Ishikawa (cell line): Measurements from ENCODE around the gene CATSPER1.
A peak's percentile ranks its signal among the peaks of the same experiment; 100 is the strongest.

Experiments used
- CEBPB ChIP-seq: IDR thresholded peaks from 2 replicates; pipeline ENCODE4 v1.6.1; 2012
- CREB1 ChIP-seq: IDR thresholded peaks from 2 replicates; pipeline ENCODE4 v1.6.1; 2012; ENCODE audit warnings: low read depth
- EGR1 ChIP-seq: IDR thresholded peaks from 2 replicates; pipeline ENCODE4 v1.6.1; 2012
- EP300 ChIP-seq: IDR thresholded peaks from 2 replicates; pipeline ENCODE4 v1.6.1; 2012; ENCODE audit warnings: borderline replicate concordance
- FOXM1 ChIP-seq: IDR thresholded peaks from 2 replicates; pipeline ENCODE4 v1.6.1; 2012; ENCODE audit warnings: low read depth, borderline replicate concordance
- MAX ChIP-seq: IDR thresholded peaks from 2 replicates; pipeline ENCODE4 v1.6.1; 2012
- NFIC ChIP-seq: IDR thresholded peaks from 2 replicates; pipeline ENCODE4 v1.6.1; 2012
- RAD21 ChIP-seq: IDR thresholded peaks from 2 replicates; pipeline ENCODE4 v1.6.1; 2012; ENCODE audit warnings: low read depth
- REST ChIP-seq: IDR thresholded peaks from 2 replicates; pipeline ENCODE4 v1.6.1; 2012; ENCODE audit warnings: low read depth, mild to moderate bottlenecking
- TAF1 ChIP-seq: IDR thresholded peaks from 2 replicates; pipeline ENCODE4 v1.6.1; 2012; ENCODE audit warnings: low read depth, mild to moderate bottlenecking
- TCF12 ChIP-seq: IDR thresholded peaks from 2 replicates; pipeline ENCODE4 v1.6.1; 2012; ENCODE audit warnings: low read depth
- TEAD4 ChIP-seq: IDR thresholded peaks from 2 replicates; pipeline ENCODE4 v1.6.1; 2012
- USF1 ChIP-seq: IDR thresholded peaks from 2 replicates; pipeline ENCODE4 v1.6.1; 2012
- YY1 ChIP-seq: IDR thresholded peaks from 2 replicates; pipeline ENCODE4 v1.6.1; 2012; ENCODE audit warnings: low read depth
- ZBTB7A ChIP-seq: IDR thresholded peaks from 2 replicates; pipeline ENCODE4 v1.6.1; 2012; ENCODE audit warnings: low read depth

CATSPER1 gene

GRCh38 chr11:66072081-66072480 is 45.8 kb upstream of the CATSPER1 start:
- TF ChIP-seq MAX = no peak

- no peak for TF ChIP-seq TAF1
- TF ChIP-seq YY1 = no peak
- no peak for TF ChIP-seq TEAD4
- no peak for TF ChIP-seq REST
- TF ChIP-seq TCF12 = no peak
- TF ChIP-seq MAX = no peak
- TF ChIP-seq EP300 = no peak
- no peak for TF ChIP-seq ZBTB7A
- no peak for TF ChIP-seq CREB1
- no peak for TF ChIP-seq NFIC
- TF ChIP-seq USF1 = no peak
- no peak for TF ChIP-seq EGR1
- no peak for TF ChIP-seq FOXM1
- TF ChIP-seq RAD21 = no peak
Observed at GRCh38 chr11:66071381-66071801, 45.1 kb upstream of the CATSPER1 start.

- TF ChIP-seq TAF1 (peak; percentile 31; the same call in 1 of the 2 replicates), ZBTB7A (peak; percentile 40), TEAD4 (no peak), EP300 (no peak), REST (no peak), USF1 (no peak), MAX (peak; percentile 76)
Observed at GRCh38 chr11:66070604-66071380, 44.5 kb upstream of the CATSPER1 start.

GRCh38 chr11:66069715-66070603 is 43.7 kb upstream of the CATSPER1 start, which contains the start of gene PACS1:
Gene PACS1, plus strand, starts transcription at chr11:66070272. Its CDS starts 215 bp downstream, at chr11:66070487.
- TF ChIP-seq RAD21 = no peak
- TF ChIP-seq CREB1 = no peak
- TF ChIP-seq USF1 = no peak
- peak; percentile 46 for TF ChIP-seq MAX
- TF ChIP-seq TAF1 = no peak
- TF ChIP-seq CEBPB = no peak
- no peak for TF ChIP-seq FOXM1
- TF ChIP-seq TCF12 = peak; percentile 15; the same call in 1 of the 2 replicates
- 0 out of 2 replicates have a peak, but pooled peaks have one; percentile 33 for TF ChIP-seq YY1
- TF ChIP-seq ZBTB7A = peak; percentile 65; the same call in 1 of the 2 replicates
- TF ChIP-seq EGR1 = peak; percentile 78; the same call in 1 of the 2 replicates
- TF ChIP-seq TEAD4 = no peak; the same call in 1 of the 2 replicates
- no peak for TF ChIP-seq NFIC
- no peak for TF ChIP-seq EP300
- no peak for TF ChIP-seq REST
